Hepatocyte (in vitro differentiated cells): ENCODE data around the gene CARMIL1.

Experiments
- CTCF ChIP-seq: fragments of 200-600 bp; sonication (generic); IDR thresholded peaks from 2 replicates; pipeline ENCODE4 v1.5.1; 2016; ENCODE audit warnings: antibody characterized with exemption, mild to moderate bottlenecking; ENCODE audit not compliant: poor library complexity
- EZH2 ChIP-seq: fragments of 200-600 bp; sonication (generic); IDR thresholded peaks from 2 replicates; pipeline ENCODE4 v1.6.1; 2016; ENCODE audit warnings: antibody characterized with exemption, mild to moderate bottlenecking, borderline replicate concordance
- EZH2phosphoT487 ChIP-seq: fragments of 200-600 bp; sonication (generic); IDR thresholded peaks from one replicate; pipeline ENCODE4 v1.6.1; 2018; ENCODE audit warnings: antibody characterized with exemption, mild to moderate bottlenecking, low read depth, moderate library complexity; ENCODE audit not compliant: unreplicated experiment, severe bottlenecking

GRCh38 chr6:25519856-25520255, 240.7 kb downstream of the CARMIL1 start:
- TF ChIP-seq EZH2: no peak
- no peak for TF ChIP-seq CTCF
- no peak for TF ChIP-seq EZH2phosphoT487
